Measurements from ENCODE around the gene ASTN2. TPM values are rescaled to one million over a fixed set of nuclear protein-coding genes. Genes with fewer than 3 reads are reported as not detected.

Gene ASTN2
- total and polyA plus RNA-seq, 2 experiments from 2014 or later: 7.0 to 24.6 TPM

DNA sequence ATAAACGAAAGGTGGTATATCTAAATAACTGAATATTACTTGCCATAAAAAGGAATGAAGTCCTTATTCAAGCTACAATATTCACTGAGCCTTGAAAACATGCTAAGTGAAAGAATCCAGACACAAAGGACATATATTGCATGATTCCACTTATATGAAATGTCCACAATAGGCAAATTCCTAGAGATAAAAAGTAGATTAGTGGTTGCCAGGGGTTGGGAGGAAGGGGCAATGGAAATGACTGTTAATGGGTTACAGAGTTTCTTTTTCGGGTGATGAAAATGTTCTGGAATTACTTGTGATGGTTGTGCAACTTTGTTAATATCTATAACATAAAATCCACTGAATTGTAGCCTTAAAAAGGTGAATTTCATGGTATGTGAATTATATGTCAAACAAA, 954.8 kb downstream of the ASTN2 start (continued):
- TF ChIP-seq, protein P1, sequence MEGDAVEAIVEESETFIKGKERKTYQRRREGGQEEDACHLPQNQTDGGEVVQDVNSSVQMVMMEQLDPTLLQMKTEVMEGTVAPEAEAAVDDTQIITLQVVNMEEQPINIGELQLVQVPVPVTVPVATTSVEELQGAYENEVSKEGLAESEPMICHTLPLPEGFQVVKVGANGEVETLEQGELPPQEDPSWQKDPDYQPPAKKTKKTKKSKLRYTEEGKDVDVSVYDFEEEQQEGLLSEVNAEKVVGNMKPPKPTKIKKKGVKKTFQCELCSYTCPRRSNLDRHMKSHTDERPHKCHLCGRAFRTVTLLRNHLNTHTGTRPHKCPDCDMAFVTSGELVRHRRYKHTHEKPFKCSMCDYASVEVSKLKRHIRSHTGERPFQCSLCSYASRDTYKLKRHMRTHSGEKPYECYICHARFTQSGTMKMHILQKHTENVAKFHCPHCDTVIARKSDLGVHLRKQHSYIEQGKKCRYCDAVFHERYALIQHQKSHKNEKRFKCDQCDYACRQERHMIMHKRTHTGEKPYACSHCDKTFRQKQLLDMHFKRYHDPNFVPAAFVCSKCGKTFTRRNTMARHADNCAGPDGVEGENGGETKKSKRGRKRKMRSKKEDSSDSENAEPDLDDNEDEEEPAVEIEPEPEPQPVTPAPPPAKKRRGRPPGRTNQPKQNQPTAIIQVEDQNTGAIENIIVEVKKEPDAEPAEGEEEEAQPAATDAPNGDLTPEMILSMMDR (conservative IDR thresholded peaks at IDR 0.05; ENCODE audit: low read depth in 2 of 2): no peak
- TF ChIP-seq JUNB (IDR thresholded peaks at IDR 0.05; ENCODE audit: unreplicated experiment) (no peak), STAT1 (IDR thresholded peaks at IDR 0.05; ENCODE audit: unreplicated experiment) (no peak)
- TF ChIP-seq, protein P2, sequence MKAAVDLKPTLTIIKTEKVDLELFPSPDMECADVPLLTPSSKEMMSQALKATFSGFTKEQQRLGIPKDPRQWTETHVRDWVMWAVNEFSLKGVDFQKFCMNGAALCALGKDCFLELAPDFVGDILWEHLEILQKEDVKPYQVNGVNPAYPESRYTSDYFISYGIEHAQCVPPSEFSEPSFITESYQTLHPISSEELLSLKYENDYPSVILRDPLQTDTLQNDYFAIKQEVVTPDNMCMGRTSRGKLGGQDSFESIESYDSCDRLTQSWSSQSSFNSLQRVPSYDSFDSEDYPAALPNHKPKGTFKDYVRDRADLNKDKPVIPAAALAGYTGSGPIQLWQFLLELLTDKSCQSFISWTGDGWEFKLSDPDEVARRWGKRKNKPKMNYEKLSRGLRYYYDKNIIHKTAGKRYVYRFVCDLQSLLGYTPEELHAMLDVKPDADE (IDR thresholded peaks at IDR 0.05): no peak

DNA sequence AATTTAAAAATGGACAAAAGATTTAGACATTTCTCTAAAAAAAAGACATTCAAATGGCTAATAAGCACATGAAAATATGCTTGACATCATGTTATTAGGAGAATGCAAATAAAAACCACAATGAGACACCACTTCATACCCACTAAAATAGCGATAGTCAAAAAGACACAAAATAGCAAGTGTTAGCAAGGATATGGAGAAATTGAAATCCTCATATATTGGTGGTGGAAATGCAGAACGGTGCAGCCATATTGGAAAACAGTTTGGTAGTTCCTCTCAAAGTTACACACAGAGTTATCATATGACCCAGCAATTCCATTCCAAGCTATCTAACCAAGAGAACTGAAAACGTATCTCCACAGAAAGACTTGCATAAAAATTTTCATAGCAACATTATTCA, 955.3 kb downstream of the ASTN2 start:
- Histone ChIP-seq H2AFZ (no peak overlapping the region), H3K27ac (ENCODE audit: low read depth) (no peak overlapping the region), H4K20me1 (replicated peaks; ENCODE audit: insufficient read depth) (no peaks in the 10 kb centered on the region), H3K4me2 (no peak overlapping the region), H3F3A (replicated peaks; ENCODE audit: low read depth) (no peaks in the 10 kb centered on the region), H3K4me1 (ENCODE audit: insufficient read depth) (no peaks in the 10 kb centered on the region; the same call in 1 of the 2 replicates), H3K36me3 (ENCODE audit: insufficient read depth) (no peaks in the 10 kb centered on the region), H3K9me2 (ENCODE audit: insufficient read depth) (no peaks in the 10 kb centered on the region), H3K27me3 (ENCODE audit: insufficient read depth) (no peaks in the 10 kb centered on the region), H3K79me2 (replicated peaks; ENCODE audit: insufficient read depth) (no peaks in the 10 kb centered on the region), H3K4me3 (no peak overlapping the region)
- DNase-seq (ENCODE audit: low spot score) (no peak), ATAC-seq (no peak)
- H3K4me1 Mint-ChIP-seq: peaks cover 6% of the 10 kb centered on the region; the same call in 2 of the 3 replicates
- H3K4me3 Mint-ChIP-seq: no peak overlapping the region
- H3K36me3 Mint-ChIP-seq (ENCODE audit: low read depth): peaks cover 16% of the 10 kb centered on the region; the same call in 2 of the 3 replicates
- H3K27me3 Mint-ChIP-seq (ENCODE audit: insufficient read depth, low read depth, poor library complexity): peaks cover 3% of the 10 kb centered on the region
- H3K27ac Mint-ChIP-seq: no peak overlapping the region
- H3K9me3 Mint-ChIP-seq: peaks cover 20% of the 10 kb centered on the region
- TF ChIP-seq EZH2phosphoT487 (IDR thresholded peaks at IDR 0.05; ENCODE audit: unreplicated experiment): no peak
- no peak for TF ChIP-seq ZNF331 (CRISPR knock-in tag; IDR thresholded peaks at IDR 0.05; ENCODE audit: low read depth)
- no peak for TF ChIP-seq POLR2AphosphoS5 (IDR thresholded peaks at IDR 0.05; ENCODE audit: low read depth)
- TF ChIP-seq JUNB (IDR thresholded peaks at IDR 0.05; ENCODE audit: unreplicated experiment): no peak
- TF ChIP-seq, protein P3, sequence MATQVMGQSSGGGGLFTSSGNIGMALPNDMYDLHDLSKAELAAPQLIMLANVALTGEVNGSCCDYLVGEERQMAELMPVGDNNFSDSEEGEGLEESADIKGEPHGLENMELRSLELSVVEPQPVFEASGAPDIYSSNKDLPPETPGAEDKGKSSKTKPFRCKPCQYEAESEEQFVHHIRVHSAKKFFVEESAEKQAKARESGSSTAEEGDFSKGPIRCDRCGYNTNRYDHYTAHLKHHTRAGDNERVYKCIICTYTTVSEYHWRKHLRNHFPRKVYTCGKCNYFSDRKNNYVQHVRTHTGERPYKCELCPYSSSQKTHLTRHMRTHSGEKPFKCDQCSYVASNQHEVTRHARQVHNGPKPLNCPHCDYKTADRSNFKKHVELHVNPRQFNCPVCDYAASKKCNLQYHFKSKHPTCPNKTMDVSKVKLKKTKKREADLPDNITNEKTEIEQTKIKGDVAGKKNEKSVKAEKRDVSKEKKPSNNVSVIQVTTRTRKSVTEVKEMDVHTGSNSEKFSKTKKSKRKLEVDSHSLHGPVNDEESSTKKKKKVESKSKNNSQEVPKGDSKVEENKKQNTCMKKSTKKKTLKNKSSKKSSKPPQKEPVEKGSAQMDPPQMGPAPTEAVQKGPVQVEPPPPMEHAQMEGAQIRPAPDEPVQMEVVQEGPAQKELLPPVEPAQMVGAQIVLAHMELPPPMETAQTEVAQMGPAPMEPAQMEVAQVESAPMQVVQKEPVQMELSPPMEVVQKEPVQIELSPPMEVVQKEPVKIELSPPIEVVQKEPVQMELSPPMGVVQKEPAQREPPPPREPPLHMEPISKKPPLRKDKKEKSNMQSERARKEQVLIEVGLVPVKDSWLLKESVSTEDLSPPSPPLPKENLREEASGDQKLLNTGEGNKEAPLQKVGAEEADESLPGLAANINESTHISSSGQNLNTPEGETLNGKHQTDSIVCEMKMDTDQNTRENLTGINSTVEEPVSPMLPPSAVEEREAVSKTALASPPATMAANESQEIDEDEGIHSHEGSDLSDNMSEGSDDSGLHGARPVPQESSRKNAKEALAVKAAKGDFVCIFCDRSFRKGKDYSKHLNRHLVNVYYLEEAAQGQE (IDR thresholded peaks at IDR 0.05; ENCODE audit: unreplicated experiment): no peak
- no peak for TF ChIP-seq ZNF114 (CRISPR knock-in tag; IDR thresholded peaks at IDR 0.05)
- TF ChIP-seq, protein P1 (conservative IDR thresholded peaks at IDR 0.05; ENCODE audit: low read depth in 2 of 2): no peak
- TF ChIP-seq, protein P2 (IDR thresholded peaks at IDR 0.05): no peak
- no peak for TF ChIP-seq NANOG (IDR thresholded peaks at IDR 0.05; ENCODE audit: borderline replicate concordance)
- TF ChIP-seq EZH2 (IDR thresholded peaks at IDR 0.05; ENCODE audit: low read depth, unreplicated experiment): no peak
- no peak for TF ChIP-seq CREB1 (CRISPR knock-in tag; IDR thresholded peaks at IDR 0.05; ENCODE audit: low read depth)

All from GM23338 (cell line).